Metanephros (tissue), 1 donor: ENCODE results near the gene APOA4. TPM values are rescaled to one million over a fixed set of nuclear protein-coding genes. Genes with fewer than 3 reads are reported as not detected.

Experiments used
- total RNA-seq: library from RNA; depleted of rRNA; stranded (reverse); fragments of >200 nt; gene quantifications from one replicate; pipeline ENCODE4 v1.2.3, GENCODE V29; 2014

The APOA4 gene
- 0.35 TPM for total RNA-seq

GRCh38 chr11:116823031-116823843 lies at the start of gene APOA4:
TSS of gene APOA4 (minus strand) at chr11:116823304. CDS start at chr11:116823191, 113 bp downstream.

DNA sequence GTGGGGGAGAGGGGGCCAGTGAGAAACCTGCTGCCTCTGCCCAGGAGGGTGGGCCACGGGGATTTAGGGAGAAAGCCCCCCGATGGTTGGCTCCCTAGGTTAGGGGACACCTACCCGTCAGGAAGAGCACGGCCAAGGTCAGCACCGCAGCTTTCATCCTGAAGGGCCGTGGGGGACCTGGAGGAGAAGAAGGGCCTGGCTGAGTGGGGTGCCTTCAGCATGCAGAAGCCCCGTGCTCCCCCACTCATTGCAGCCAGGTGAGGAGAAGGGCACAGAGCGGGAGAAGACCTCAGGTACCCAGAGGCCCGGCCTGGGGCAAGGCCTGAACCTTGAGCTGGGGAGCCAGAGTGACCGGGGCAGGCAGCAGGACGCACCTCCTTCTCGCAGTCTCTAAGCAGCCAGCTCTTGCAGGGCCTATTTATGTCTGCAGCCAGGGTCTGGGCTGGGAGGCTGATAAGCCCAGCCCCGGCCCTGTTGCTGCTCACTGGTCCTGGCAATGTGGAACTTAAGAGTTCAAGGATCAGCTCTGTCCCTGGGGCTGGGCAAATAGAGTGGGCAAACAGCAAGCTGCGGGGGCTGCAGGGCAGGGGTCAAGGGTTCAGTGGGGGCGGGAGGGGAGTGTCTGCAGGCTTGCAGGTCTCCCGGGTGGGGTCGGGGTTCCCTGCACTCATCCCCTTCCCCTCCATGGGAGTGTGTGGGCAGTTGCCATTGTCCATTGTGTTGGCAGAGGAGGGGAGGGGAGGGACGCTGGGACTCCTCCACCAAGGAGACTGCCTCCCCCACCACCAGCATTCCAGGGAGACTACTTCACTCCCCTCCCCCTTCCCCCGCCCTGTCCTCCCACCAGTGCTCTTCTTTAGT lies 14.4 kb upstream of the APOA4 start, which contains the start of gene APOA1:
APOA1 (minus strand) TSS at position 392 of the 861 bp plus-strand sequence; CDS start at position 157, 235 bp downstream.

GRCh38 chr11:116829525-116830183 lies 6.5 kb upstream of the APOA4 start, which contains the start of gene APOC3:
TSS of gene APOC3 (plus strand) at chr11:116829907. CDS start at chr11:116830583, 676 bp downstream.

DNA sequence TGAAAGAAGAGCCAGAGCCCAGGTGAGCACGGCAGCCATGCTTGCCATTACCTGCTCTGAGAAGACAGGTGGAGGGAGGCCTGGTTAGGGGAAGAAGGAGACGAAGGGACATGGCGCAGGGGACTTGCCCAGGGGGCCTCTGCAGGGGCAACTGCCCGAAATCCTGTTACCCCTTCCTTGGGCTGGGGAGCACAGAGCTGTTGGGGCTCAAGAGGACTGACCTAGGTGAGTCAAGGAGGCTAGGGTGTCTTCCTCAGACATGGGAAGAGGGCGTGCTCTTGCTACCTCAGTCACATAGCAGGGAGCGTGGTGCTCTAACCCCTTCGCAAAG lies 31.3 kb downstream of the APOA4 start, which contains the start of gene APOA5:
APOA5 (minus strand) TSS at position 67 of the 331 bp plus-strand sequence; CDS start at position 48, 19 bp downstream.

DNA sequence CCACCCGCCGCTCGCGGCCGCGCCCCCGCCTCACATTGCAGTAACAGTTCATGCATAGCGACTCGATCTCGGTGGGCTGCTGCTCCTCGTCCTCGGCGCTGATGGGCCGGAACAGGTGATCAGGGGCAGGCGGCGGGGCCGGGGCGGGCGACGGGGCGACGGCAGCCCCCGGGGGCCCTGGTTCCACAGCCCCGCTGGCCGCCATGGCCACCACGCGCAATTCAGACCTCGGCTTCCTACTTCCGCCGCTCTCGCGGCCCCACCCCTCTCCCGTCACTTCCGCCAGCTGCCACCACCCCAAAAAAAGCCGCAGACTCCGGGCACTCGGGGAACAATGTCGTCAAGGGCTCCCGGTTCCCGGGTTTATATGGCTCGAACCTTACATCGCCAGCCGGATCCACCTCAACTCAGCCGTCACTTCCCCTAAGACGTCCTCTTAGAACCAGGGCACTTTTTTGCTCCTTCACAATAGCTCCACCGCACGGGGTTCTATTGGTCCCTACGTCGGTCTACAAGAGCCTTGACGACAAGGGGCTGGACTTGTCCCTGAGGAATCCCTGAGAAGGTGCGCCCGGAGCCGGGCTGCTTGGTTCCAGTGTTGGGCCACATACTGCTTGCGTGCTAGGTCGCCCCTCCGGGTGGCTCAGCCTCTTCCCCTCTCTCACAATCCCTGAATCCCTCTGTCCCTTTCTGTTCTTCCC lies 35.2 kb downstream of the APOA4 start, which contains the start of gene ZPR1:
ZPR1 (minus strand) TSS at position 238 of the 701 bp plus-strand sequence; CDS start at position 205, 33 bp downstream.

DNA sequence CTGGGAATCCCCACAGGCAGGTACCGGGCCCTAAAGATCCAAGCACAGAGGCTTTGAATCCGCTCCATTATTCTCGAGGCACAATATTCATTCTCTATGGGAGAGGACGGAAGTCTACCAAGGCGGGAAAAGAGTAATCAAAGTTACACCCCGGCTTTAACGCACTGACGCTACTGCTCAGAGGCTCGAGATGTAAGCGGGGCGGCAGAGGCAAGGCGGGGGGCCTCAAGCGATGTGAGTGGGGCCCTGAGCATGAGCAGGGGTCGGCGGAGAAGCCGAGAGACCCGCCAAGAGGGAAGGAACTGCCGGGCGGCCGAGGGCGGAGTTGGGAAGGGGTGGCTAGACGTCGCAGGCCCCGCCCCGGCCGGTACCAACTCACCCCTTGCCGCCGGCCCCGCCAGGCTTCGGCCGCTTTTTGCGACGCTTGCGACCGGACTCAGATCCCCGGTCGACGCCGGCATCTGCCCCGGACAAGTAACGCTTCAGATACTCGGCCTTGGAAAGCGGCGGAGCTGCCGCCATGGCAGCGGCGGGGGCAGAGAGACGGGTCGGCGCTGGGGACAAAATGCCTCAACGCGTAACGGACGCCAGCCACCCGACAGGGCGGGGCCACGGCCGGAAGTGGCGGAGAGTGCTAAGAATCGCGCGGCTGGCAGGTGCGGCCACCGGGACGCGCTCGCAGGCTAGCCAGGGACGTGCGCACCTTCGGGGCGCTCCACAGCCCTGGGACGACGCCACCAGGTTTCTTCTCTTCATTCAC lies 50.5 kb downstream of the APOA4 start, which contains the start of gene BUD13:
BUD13 (minus strand) TSS at position 545 of the 760 bp plus-strand sequence; CDS start at position 522, 23 bp downstream.

Other genes with a start within 250 kb of the APOA4 start
- gene BUD13, start 50.3 kb downstream of the APOA4 start, total RNA-seq, result 17.6 TPM
- 18.5 TPM for gene ZPR1, start 35.3 kb downstream of the APOA4 start, total RNA-seq
- not detected for gene APOA5, start 31.4 kb downstream of the APOA4 start, total RNA-seq
- 1.2 TPM for gene APOC3, start 6.6 kb upstream of the APOA4 start, total RNA-seq
- 29.8 TPM for gene APOA1, start 14.3 kb upstream of the APOA4 start, total RNA-seq